ENCODE results near the gene CDC42BPA. TPM values are rescaled to one million over a fixed set of nuclear protein-coding genes. Genes with fewer than 3 reads are reported as not detected.

The CDC42BPA gene
- total RNA-seq, 4 donors from 2014 or later = 49.0 to 102 (median 54.2) TPM

GRCh38 chr1:226980565-226981385 is 337.5 kb downstream of the CDC42BPA start:
- Histone ChIP-seq H3K27me3 (no peaks in the 10 kb centered on the region), H3K36me3 (no peaks in the 10 kb centered on the region), H3K9me3 (no peaks in the 10 kb centered on the region), H3K4me3 (no peak overlapping the region), H3K4me1 (no peaks in the 10 kb centered on the region), H3K27ac (no peak overlapping the region)
- in situ Hi-C loops (cut with MboI; ENCODE audit: low pct_ligation_motif_present in 1 of 4, low pct_unique_long_range_greater_than_20kb in 1 of 4, low sequenced_read_pairs in 3 of 4) = no loop called here
- TF ChIP-seq POLR2A (IDR thresholded peaks at IDR 0.05) = no peak
- no peak for TF ChIP-seq CTCF (IDR thresholded peaks at IDR 0.05)
- no peak for TF ChIP-seq EP300 (IDR thresholded peaks at IDR 0.05; ENCODE audit: low read depth)
- no peak for TF ChIP-seq POLR2AphosphoS5 (IDR thresholded peaks at IDR 0.05)
- intact Hi-C loops (cut with DNase I; ENCODE audit: low total_unique reads) = no loop called here
- WGBS, 2 donors (ENCODE audit: low coverage in 1 of 2) = 91% methylated on average over 24 of the region's 26 CpGs; no CpG with 5 or more reads in 1 of the 2 donors
- no peak for DNase-seq

GRCh38 chr1:226980122-226980560 is 338.2 kb downstream of the CDC42BPA start:
- H3K27ac ChIP-seq = no peak overlapping the region
- peaks cover 0 to 5% (median 3%) of the 10 kb centered on the region in 4 donors for H3K4me1 ChIP-seq
- H3K4me3 ChIP-seq = no peak overlapping the region
- no peak for DNase-seq
- H3K27me3 ChIP-seq = no peaks in the 10 kb centered on the region
- TF ChIP-seq EP300 (IDR thresholded peaks at IDR 0.05; ENCODE audit: low read depth) (no peak), POLR2A (IDR thresholded peaks at IDR 0.05) (no peak), POLR2AphosphoS5 (IDR thresholded peaks at IDR 0.05) (no peak), CTCF (IDR thresholded peaks at IDR 0.05) (no peak)
- intact Hi-C loops (cut with DNase I; ENCODE audit: low total_unique reads) = no loop called here
- in situ Hi-C loops (cut with MboI; ENCODE audit: low pct_ligation_motif_present in 1 of 4, low pct_unique_long_range_greater_than_20kb in 1 of 4, low sequenced_read_pairs in 3 of 4) = no loop called here
- H3K9me3 ChIP-seq = no peaks in the 10 kb centered on the region
- no peaks in the 10 kb centered on the region for H3K36me3 ChIP-seq
- 95% methylated on average over 4 of the region's 4 CpGs; no CpG with 5 or more reads in 1 of the 2 donors for WGBS, 2 donors (ENCODE audit: low coverage in 1 of 2)

GRCh38 chr1:226979517-226980121 is 338.7 kb downstream of the CDC42BPA start:
- H3K4me1 ChIP-seq = peaks cover 5 to 11% (median 8%) of the 10 kb centered on the region in 4 donors
- intact Hi-C loops (cut with DNase I; ENCODE audit: low total_unique reads) = no loop called here
- no peaks in the 10 kb centered on the region for H3K36me3 ChIP-seq
- H3K27me3 ChIP-seq = no peaks in the 10 kb centered on the region
- WGBS, 2 donors (ENCODE audit: low coverage in 1 of 2) = 88% methylated on average over 11 of the region's 12 CpGs; no CpG with 5 or more reads in 1 of the 2 donors
- no peak overlapping the region for H3K27ac ChIP-seq
- no peak for DNase-seq
- TF ChIP-seq EP300 (IDR thresholded peaks at IDR 0.05; ENCODE audit: low read depth) = no peak
- TF ChIP-seq POLR2A (IDR thresholded peaks at IDR 0.05) = no peak
- no peak for TF ChIP-seq POLR2AphosphoS5 (IDR thresholded peaks at IDR 0.05)
- TF ChIP-seq CTCF (IDR thresholded peaks at IDR 0.05) = no peak
- no peak overlapping the region for H3K4me3 ChIP-seq
- H3K9me3 ChIP-seq = no peaks in the 10 kb centered on the region
- in situ Hi-C loops (cut with MboI; ENCODE audit: low pct_ligation_motif_present in 1 of 4, low pct_unique_long_range_greater_than_20kb in 1 of 4, low sequenced_read_pairs in 3 of 4) = loop anchor here in 1 of 4 donors (10.0 kb wide), 1 partner anchor 65 kb away; no protein-coding TSS in a partner anchor

- Histone ChIP-seq H3K9me3 (no peaks in the 10 kb centered on the region), H3K4me1 (peaks cover 10 to 16% (median 12%) of the 10 kb centered on the region in 4 donors), H3K27me3 (no peaks in the 10 kb centered on the region), H3K27ac (no peak overlapping the region), H3K4me3 (no peak overlapping the region), H3K36me3 (no peaks in the 10 kb centered on the region)
- TF ChIP-seq CTCF (IDR thresholded peaks at IDR 0.05) = no peak
- TF ChIP-seq POLR2A (IDR thresholded peaks at IDR 0.05) = no peak
- TF ChIP-seq POLR2AphosphoS5 (IDR thresholded peaks at IDR 0.05) = no peak
- in situ Hi-C loops (cut with MboI; ENCODE audit: low pct_ligation_motif_present in 1 of 4, low pct_unique_long_range_greater_than_20kb in 1 of 4, low sequenced_read_pairs in 3 of 4) (loop anchor here in 1 of 4 donors (10.0 kb wide), 1 partner anchor 64 kb away; no protein-coding TSS in a partner anchor), intact Hi-C loops (cut with DNase I; ENCODE audit: low total_unique reads) (no loop called here)
- no peak for DNase-seq
- 99% methylated on average over 13 of the region's 15 CpGs; no CpG with 5 or more reads in 1 of the 2 donors for WGBS, 2 donors (ENCODE audit: low coverage in 1 of 2)
Measured at GRCh38 chr1:226979115-226979516, 339.2 kb downstream of the CDC42BPA start.
